Measurements from ENCODE around the gene ROPN1B. TPM values are rescaled to one million over a fixed set of nuclear protein-coding genes. Genes with fewer than 3 reads are reported as not detected.
"Not testable (repeated sequence)": the region's sequence is repeated elsewhere in the genome, so short reads cannot be mapped to it uniquely, and the experiment has no call there.

ROPN1B gene
- total RNA-seq, 1 donor from 2014 or later = not detected

DNA sequence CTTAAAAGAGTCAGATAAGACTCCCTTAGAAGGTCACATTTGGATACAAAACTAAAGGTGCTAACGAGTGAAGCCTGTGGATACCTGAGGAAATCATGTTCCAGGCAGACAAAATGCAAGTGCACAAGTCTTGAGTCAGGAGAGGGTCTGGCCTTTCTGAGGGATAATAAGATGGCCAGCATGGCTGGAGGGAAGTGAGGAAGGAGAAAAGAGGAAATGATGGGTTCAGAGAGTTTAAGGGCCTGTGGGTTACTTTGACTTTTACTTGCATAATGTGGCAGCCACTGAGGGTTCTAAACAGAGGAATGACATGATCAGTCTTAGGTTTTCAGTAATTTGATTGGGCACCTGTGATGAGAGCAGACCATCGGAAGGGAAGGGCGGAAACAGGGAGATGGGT lies 3.5 kb upstream of the ROPN1B start:
- H3K36me3 ChIP-seq (ENCODE audit: control insufficient read depth, insufficient read depth, low read length) = no peaks in the 10 kb centered on the region
- no peak for FAIRE-seq
- TF ChIP-seq, protein P1, sequence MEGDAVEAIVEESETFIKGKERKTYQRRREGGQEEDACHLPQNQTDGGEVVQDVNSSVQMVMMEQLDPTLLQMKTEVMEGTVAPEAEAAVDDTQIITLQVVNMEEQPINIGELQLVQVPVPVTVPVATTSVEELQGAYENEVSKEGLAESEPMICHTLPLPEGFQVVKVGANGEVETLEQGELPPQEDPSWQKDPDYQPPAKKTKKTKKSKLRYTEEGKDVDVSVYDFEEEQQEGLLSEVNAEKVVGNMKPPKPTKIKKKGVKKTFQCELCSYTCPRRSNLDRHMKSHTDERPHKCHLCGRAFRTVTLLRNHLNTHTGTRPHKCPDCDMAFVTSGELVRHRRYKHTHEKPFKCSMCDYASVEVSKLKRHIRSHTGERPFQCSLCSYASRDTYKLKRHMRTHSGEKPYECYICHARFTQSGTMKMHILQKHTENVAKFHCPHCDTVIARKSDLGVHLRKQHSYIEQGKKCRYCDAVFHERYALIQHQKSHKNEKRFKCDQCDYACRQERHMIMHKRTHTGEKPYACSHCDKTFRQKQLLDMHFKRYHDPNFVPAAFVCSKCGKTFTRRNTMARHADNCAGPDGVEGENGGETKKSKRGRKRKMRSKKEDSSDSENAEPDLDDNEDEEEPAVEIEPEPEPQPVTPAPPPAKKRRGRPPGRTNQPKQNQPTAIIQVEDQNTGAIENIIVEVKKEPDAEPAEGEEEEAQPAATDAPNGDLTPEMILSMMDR (IDR thresholded peaks at IDR 0.05; ENCODE audit: insufficient read depth, low read length, severe bottlenecking) = no peak
- no peak overlapping the region for H3K4me3 ChIP-seq (ENCODE audit: low read depth, low read length)
- H3K27me3 ChIP-seq (ENCODE audit: control insufficient read depth, insufficient read depth, low read length) = peaks cover 2% of the 10 kb centered on the region
- DNase-seq (ENCODE audit: low read depth) = no peak

DNA sequence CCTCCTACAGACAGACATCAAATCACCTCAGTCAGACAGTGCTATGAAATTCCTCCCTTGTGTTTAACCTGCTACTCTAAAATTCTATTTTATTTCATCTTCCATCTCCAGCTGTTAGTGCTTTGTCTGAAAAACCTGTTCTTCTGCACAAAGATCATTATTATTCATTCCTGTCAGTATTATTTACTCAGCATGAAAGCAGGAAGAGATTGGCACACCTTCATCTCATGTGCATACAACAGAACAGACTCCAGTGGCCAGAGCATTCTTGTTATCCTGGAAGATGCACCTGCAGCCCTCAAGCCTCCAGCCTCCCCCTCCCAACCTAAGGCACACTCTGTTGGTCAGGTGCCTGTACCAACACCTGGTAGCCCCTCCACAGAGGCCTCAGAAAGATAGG lies 1.8 kb upstream of the ROPN1B start:
- Histone ChIP-seq H3K36me3 (ENCODE audit: control insufficient read depth, insufficient read depth, low read length) (no peaks in the 10 kb centered on the region), H3K4me3 (ENCODE audit: low read depth, low read length) (no peak overlapping the region), H3K27me3 (ENCODE audit: control insufficient read depth, insufficient read depth, low read length) (peaks cover 8% of the 10 kb centered on the region)
- DNase-seq (ENCODE audit: low read depth) (peak; percentile 44), FAIRE-seq (peak; percentile 95)
- TF ChIP-seq, protein P1 (IDR thresholded peaks at IDR 0.05; ENCODE audit: insufficient read depth, low read length, severe bottlenecking) = no peak

DNA sequence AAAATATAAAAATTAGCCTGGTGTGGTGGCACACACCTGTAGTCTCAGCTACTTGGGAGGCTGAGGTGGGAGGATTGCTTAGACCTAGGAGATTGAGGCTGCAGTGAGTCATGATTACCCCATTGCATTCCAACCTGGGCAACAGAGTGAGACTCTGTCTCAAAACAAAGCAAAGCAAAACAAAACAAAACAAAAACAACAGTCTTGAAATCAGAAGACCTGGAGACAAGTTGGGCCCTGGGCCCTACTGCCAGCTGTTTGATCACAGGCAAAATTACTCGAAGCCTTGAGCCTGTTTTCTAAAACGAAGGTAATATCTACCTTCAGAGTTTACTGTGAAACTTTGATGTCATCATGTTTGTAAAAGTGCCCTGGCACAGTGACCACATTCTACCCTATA lies 857 bp upstream of the ROPN1B start:
- FAIRE-seq; H3K4me3 ChIP-seq (ENCODE audit: low read depth, low read length); DNase-seq (ENCODE audit: low read depth); H3K36me3 ChIP-seq (ENCODE audit: control insufficient read depth, insufficient read depth, low read length); H3K27me3 ChIP-seq (ENCODE audit: control insufficient read depth, insufficient read depth, low read length): not testable (repeated sequence)

DNA sequence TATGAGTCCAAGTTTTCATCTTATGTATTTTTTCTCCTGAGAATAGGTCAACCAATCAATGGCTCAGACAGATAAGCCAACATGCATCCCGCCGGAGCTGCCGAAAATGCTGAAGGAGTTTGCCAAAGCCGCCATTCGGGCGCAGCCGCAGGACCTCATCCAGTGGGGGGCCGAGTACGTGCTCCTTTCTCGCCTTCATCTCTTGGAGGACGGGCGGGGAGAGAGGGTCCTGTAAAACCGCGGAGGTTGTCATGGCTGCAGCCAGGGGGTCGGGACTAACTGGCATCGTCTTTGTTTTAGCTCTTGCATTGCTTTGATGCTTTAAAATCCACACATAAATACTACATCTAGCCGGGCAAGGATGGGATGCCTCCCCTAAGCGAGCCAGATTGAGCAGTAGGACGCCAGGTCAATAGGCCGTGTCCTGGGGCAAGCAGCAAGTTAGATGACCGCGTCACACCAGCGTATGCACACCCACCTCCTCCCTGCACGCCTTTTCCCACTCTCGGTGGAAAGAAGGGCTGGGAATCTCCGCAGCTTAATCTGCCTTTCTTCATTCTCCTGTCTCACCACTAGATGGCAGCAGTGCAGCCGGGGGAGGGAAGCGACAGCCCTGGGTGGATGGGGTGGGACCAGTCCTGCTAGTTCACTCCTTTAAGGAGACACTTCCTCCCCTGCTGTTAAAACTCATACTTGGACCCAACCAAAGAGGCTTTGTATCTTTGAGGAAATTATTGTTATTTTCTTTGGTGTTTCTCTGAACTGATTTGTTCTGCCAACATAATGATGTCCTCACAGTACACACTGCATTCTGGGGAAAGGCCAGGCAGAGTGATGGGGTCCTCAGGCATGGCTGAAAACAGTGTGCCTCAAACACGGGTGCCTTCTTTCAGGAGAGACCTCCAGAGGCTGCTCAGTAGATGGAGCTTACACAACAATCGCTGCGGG lies 3.3 kb downstream of the ROPN1B start:
- DNase-seq (ENCODE audit: low read depth) = peak; percentile 13
- not testable (repeated sequence) for H3K4me3 ChIP-seq (ENCODE audit: low read depth, low read length); H3K36me3 ChIP-seq (ENCODE audit: control insufficient read depth, insufficient read depth, low read length); H3K27me3 ChIP-seq (ENCODE audit: control insufficient read depth, insufficient read depth, low read length)
- TF ChIP-seq, protein P1 (IDR thresholded peaks at IDR 0.05; ENCODE audit: insufficient read depth, low read length, severe bottlenecking) = peak; percentile 64
- FAIRE-seq = peak; percentile 97

DNA sequence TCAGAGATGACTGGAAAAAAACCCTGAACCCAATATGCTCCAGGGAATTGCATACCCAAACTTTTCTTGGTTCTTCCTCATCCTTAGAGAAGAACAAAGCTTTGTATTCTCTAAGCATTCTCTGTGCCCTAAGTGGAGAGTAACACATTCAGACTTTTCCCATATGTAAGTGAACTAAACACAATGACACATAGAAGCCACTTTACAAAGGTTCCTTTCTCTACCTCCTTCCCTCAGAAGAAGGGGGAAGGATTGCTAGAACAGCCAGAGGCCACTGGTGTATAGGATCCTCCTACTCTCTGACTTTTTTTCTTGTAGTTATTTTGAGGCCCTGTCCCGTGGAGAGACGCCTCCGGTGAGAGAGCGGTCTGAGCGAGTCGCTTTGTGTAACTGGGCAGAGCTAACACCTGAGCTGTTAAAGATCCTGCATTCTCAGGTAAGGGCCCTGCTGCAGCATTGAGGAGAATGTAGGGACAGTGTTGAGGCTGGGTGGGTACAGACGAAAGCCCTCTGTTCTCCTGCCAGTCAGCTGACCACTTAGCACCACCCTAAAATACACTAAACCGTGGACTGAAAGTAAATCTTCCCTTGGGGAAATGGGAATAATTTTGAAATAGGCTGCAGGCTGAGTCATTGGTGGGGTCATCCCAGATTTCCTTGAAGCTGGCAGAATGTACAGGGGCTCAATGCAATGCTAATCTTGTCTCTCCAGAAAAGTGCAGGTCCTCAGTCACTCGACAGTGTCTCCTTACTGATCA lies 6.4 kb downstream of the ROPN1B start:
- not testable (repeated sequence) for DNase-seq (ENCODE audit: low read depth); FAIRE-seq; H3K36me3 ChIP-seq (ENCODE audit: control insufficient read depth, insufficient read depth, low read length); H3K4me3 ChIP-seq (ENCODE audit: low read depth, low read length); H3K27me3 ChIP-seq (ENCODE audit: control insufficient read depth, insufficient read depth, low read length)

DNA sequence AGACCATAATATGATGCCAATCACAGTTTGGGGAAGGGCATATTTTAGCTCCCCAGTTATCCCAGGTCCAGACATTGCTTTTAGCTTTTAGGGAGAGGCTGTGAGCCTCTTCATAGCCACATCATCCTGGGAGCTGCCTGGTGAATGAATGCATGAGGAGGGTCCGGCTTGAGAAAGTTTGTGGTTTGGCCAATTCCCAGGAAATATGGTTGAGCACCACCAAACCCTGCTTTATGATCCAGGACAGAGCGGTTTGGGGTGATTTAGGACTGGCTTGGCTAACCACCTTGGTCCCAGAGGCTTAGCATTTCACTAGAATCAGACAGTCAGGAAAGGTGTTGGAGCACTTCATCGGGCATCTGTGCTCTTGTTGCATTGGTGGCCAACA lies 7.0 kb downstream of the ROPN1B start:
- DNase-seq (ENCODE audit: low read depth); H3K36me3 ChIP-seq (ENCODE audit: control insufficient read depth, insufficient read depth, low read length); H3K27me3 ChIP-seq (ENCODE audit: control insufficient read depth, insufficient read depth, low read length); H3K4me3 ChIP-seq (ENCODE audit: low read depth, low read length): not testable (repeated sequence)
- peak; percentile 88 for FAIRE-seq

DNA sequence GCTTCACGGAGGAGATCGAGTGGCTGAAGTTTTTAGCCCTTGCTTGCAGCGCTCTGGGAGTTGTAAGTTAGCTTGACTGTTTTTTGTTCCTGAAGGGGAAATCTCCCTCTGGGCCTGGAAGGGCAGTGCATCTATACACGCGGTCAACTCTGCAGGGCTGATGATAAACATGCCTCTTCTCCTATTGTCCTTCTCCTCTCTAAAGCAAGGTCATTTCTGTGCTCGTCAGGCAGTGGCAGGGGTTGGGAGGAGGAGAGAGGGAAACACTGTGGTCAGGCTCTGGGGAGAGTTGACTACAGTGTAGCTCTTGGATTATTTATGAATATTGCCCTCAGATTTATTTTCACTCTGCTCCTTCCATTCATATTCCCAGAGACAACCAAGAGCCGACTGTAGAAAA lies 8.1 kb downstream of the ROPN1B start:
- not testable (repeated sequence) for DNase-seq (ENCODE audit: low read depth); H3K4me3 ChIP-seq (ENCODE audit: low read depth, low read length); H3K36me3 ChIP-seq (ENCODE audit: control insufficient read depth, insufficient read depth, low read length); H3K27me3 ChIP-seq (ENCODE audit: control insufficient read depth, insufficient read depth, low read length)
- peak; percentile 95 for FAIRE-seq

DNA sequence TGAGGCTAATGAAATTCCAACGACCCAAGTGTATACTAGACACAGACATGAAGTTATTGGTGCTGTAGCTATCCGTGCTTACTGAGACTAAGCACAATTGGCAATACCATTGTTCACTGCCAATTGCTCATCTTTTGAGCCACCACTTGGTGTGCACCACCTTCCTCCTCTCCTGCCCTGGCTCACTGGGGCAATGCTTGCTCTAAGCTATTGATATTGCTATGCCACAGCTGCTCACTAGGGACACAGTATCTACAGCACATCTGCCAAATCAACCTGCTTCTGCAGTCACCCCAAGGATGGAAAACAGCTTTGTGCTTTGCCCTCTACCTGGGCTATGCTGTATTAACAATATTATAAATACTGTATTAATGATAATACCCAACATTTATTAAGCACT lies 16.0 kb downstream of the ROPN1B start:
- FAIRE-seq = peak; percentile 95
- DNase-seq (ENCODE audit: low read depth); H3K27me3 ChIP-seq (ENCODE audit: control insufficient read depth, insufficient read depth, low read length): not testable (repeated sequence)

More for the DNA sequence above, 16.0 kb downstream of the ROPN1B start:
- H3K4me3 ChIP-seq (ENCODE audit: low read depth, low read length); H3K36me3 ChIP-seq (ENCODE audit: control insufficient read depth, insufficient read depth, low read length): not testable (repeated sequence)
